GM18502 (cell line): ENCODE measurements around the gene LTBP3.

Experiments
- ATAC-seq: cut with Tn5 transposase; IDR thresholded peaks from one replicate; pipeline ENCODE4 v1.9.1; 2021; ENCODE audit warnings: mild to moderate bottlenecking; ENCODE audit not compliant: unreplicated experiment, poor library complexity

LTBP3 gene

DNA sequence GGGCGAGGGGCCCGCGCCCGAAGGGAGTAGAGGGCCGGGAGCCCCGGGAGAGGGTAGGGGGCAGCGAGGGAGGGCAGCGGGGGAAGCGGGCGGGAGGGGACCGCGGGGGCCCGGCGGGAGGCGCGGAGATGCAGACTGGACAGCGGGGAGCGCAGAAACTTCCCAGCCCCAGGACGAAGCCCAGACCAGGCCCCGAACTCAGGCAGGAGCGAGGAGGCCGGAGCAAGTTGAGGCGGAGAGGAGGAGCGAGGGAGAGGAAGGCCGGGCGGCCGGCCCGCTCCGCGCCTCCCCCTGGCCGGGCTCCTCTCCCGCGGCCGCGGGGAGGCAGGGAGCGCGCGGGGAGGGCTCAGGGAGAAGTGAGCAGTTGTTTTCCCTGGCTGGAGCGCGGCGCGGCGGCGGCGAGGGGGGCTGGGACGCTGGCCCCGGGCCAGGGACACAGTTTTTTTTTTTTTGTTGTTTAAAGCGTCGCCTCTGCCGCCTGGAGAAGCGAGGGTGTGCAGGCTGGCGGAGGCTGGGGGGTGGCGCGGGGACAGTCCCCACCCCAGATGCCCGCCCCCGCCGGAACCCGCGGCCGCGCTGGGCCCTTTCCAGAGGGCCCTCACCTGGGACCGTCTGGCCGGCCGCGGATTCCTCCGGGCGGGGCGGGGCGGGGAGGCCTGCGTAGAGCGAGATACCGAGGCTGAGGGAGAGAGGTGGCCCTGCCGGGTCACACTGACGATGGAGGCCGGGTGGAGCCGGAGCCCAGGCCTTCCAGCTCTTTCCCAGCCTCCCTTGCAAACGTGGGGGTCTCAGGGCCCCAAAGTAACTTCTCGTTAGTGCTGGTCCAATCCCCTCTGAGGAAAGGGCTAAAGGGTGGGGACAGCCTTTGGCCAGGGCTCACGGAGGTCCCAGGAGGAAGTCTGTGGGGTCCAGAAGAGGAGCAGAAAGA lies at the start of gene LTBP3:
Gene LTBP3, minus strand, starts transcription at position 358 of the 928 bp plus-strand sequence. CDS start 400 bp downstream, outside the sequence.
- no peak for ATAC-seq

DNA sequence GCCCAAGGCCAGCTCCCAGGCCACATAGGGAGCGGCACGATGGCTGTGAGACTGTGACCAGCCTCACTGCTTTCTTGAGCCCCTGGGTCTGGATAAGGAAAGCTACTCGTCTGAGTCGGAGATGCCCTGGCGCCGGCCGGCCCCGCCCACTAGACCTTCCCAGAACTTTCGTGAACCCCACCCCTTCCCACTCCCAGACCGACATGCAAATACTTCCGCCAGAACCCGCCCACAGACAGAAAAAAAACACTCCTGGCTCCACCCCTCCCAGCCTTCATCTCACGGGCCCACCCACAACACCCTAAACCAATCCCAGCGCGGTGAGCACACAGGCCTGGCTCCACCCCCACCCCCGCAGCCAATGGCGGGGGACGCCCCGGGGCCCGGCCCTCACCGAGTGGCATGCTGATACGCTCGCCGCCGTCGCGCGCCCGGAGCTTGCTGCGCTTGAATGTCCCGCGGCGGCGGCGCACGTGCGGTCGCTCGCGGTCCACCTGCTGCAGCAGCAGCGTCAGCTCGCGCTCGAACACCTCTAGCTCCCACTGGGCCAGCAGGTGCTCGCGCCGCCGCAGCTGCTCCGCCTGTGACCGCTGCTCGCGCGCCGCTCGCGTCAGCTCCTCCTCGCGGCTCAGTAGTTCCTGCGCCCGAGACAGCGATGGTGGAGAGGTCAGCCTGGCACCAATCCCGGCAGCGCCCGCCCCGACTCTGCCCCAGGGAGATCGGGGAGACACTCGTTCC lies 48.9 kb upstream of the LTBP3 start:
- no peak for ATAC-seq

DNA sequence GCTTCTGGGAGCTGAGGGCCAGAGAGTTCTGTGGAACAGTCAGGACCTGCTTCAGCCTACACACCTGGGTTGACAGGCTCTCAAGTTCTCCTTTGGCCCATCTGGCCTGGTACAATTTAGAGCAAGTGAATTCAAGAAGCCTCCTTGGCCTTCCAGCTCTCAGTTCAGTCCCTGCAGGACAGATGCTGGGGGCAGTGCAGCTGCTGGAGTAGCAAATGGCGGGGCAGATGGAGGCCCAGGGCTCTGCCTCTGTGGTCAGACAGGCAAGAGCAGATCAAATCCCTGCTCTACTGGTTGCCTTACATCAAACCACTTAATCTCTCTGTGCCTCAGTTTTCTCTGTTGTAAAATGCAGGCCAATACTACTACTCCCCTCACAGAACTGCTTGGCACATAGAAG lies 46.1 kb upstream of the LTBP3 start:
- ATAC-seq = no peak

DNA sequence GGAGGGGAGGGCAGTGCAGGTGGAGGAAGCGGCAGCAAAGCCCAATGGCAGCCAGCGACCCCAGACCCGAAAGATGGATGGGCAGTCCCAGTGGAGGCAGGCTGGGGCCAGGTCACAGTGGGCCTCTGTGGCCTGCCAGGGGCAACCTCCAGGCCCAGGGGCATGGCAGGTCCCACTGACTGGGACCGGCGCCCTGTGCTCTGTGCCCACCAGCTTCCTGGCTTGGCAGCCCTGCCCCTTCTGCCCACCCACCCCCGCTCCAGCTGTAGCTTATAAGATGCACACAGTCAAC lies 41.7 kb upstream of the LTBP3 start:
- ATAC-seq = no peak

DNA sequence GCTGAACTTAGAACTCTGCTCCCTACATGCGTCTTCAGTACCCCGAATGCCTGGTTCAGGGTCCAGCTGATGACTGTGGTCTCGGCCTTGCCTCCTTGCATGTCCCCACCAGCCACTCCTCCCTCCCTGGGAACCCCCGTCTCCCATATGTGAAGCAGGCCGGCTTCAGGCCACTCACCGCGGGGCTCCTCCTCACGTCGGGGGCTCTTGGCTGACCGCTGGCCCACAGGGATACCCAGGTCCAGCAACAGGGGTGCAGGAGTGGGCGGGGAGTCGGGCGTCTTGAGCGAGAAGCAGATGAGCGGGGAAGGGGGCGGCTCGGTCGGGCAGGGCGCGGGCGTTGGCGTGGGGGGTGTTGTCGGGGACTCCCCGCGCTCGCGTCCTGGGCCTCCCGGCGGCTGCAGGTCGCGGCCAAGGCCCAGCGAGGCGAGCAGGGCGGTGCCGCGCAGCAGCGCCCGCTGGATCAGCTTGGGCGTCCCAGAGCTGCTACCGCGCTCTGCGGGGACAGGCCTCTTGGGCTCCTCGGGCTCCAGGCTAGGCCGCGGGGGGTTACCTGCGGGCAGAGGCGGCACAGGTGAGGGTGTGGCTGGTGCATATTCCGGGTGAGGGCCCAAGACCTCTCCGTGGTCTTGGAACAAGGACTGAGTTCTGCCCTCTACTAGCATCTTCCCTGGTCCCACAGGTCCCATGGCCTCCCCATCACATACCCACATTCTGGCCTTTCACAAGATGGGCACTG lies 41.2 kb upstream of the LTBP3 start:
- no peak for ATAC-seq

DNA sequence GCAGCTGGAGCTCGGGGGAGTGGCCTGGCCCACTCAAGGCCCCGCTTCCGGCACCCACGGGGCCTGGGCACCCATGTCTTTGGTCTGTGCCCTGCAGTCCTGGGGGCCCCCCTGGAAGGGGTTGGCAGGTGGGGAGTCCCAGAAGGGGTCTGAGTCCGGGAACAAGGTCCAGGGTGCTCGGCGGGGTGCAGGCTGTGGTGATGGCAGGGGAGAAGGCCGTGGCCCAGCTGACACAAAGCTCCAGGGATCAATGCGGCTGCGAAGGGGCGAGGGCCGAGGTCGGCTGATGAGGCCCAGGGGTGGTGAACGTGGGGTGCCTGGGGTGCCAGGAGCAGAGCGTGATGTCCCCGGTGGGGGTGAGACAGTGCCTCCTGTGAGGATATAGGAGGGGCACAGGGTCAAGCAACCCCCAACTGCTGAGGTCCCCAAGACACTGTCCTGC lies 40.1 kb upstream of the LTBP3 start:
- ATAC-seq = no peak

DNA sequence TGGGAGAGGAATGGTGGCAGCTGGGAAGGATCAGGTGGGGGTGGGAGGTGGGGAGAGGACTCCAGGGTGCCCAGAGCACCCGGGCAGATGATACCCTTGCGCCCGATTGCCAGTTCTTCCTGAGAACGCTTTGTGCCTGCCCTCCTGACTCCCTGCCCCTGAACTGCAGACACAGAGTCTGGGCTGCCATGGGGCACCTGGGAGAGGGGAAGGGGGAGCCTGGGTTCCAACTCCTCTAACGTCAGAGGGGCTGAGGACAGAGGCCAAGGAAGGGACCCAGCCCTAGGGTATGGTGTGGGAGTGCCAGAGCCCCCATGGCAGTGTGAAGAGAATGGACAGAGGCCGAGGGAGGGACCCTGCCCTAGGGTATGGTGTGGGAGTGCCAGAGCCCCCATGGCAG lies 38.4 kb upstream of the LTBP3 start:
- ATAC-seq = no peak

DNA sequence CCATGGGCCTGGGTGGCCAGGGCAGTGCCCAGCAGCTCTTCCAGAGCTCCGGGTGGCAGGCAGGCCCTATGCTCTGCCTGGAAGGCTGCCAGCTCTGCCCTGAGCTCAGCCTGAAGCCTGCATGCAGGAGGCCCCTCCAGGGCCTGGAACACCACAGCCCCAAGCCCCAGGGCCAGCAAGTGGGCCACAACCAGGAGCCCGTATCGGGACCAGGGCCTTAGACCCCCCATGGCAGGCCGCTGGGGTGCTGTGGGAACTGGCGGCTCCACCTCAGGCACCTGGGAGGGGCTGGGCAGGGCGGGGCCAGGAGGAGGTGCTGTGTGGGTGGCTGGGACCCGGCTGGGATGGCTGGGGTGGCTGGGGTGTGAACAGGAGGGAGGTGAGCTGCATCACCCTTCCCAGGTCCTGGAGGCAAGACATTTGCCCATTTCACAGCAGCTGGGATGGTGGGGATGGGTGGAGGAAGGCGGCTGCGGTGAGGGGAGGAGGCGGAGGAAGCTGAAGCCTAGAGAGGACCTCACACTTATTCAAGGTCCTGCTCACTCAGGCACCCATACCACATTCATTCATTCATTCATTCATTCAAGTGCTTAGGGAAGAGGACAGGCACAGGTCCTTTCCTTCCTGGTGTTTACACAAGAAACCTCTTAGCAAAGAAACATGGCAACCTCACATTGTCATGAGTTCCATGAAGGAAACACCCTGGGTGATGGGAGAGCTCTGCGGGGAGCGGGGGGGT lies 37.6 kb upstream of the LTBP3 start, which contains the start of gene KCNK7:
Gene KCNK7, minus strand, starts transcription at position 258 of the 739 bp plus-strand sequence. Its CDS starts 28 bp downstream, at position 230.
- no peak for ATAC-seq

DNA sequence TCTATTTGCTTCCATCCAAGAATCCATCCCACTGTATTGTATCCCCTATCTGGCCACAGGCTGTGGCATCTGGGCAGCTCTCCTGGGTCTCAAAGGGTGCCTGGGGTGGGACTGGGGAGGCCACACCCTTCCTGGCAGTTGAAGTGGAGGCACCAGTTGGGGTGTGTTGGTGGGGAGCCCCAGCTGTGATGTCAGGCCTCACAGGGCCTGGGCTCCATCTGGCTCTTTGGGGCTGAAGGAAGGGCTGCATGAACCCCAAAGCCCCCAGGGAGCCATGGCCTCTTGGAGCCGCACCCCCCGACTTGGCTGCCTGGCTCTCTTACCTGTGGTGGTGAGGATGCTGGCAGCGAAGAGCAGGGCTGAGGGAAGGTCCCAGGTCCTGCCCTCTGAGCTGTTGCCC lies 37.0 kb upstream of the LTBP3 start:
- ATAC-seq = no peak

DNA sequence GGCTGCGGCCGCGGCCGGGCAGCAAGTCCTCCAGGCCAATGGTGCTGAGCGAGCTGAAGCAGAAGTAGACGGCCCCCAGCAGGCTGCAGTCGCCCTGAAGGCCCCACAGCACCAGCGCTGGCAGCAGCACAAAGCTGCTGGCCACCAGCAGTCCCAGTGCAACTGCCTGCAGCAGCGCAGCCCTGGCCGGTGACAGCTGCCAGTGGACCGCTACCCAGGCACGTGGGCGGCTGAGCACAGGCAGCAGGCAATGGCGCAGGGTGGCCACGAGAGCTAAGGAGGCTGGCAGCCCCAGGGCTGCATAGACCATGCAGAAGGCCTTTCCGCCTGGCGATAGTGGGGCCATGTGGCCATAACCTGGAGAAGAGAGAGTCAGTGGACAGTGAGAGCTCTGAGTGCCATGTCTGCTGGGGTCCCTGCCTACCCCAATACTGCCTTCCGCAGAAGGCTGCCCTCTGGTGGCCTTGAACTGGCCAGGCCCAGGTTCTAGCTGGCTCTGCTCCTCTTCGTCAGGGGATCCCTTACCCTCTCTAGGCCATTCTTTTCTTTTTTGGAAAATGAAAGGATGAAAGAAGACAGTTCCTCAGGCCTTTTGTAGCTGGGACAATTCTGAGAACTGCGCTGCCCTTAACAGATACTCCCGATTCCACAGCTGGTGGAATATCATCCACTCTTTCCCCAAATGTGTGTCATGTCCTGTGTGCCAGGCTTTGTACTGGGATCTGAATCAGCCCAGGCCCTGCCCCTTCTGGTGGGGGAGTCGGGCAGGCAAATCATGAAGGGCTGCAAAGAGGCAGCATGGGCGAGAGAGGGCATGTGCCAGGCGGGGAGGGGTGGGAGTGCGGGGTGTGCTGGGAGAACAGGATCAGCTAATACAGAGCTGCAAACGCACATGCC lies 35.6 kb upstream of the LTBP3 start:
- no peak for ATAC-seq

DNA sequence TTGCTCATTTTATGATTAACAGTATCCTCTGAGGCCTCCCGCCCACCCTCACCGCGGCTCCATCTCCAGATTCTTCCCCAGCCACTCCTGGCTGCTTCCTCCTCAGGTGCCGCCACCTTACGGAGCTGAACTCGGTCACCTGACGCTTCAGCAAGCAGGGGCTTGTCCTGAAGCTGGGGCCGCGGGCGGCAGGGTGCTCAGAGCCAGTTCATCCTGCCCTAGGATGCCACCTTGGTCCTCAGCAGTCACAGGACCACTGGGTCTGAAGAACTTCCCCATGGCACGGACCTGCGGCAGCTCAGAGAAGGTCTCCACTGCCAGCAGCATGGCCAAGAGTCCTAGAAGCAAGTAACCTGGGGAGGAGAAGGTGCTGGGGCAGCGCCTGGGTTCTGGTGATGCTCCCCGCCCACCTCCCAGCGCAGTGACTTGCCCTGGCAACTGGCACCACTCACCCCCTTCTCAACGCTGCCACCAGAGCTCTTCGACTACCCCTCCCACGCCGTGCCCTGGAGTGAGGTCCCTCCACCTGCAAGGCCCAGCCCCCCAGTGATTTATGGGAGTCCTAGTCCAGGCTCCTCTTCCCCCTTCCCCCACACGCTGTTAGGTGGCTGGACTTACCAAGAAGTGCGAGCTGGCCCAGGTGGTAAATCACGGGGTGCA lies 34.8 kb upstream of the LTBP3 start:
- no peak for ATAC-seq

DNA sequence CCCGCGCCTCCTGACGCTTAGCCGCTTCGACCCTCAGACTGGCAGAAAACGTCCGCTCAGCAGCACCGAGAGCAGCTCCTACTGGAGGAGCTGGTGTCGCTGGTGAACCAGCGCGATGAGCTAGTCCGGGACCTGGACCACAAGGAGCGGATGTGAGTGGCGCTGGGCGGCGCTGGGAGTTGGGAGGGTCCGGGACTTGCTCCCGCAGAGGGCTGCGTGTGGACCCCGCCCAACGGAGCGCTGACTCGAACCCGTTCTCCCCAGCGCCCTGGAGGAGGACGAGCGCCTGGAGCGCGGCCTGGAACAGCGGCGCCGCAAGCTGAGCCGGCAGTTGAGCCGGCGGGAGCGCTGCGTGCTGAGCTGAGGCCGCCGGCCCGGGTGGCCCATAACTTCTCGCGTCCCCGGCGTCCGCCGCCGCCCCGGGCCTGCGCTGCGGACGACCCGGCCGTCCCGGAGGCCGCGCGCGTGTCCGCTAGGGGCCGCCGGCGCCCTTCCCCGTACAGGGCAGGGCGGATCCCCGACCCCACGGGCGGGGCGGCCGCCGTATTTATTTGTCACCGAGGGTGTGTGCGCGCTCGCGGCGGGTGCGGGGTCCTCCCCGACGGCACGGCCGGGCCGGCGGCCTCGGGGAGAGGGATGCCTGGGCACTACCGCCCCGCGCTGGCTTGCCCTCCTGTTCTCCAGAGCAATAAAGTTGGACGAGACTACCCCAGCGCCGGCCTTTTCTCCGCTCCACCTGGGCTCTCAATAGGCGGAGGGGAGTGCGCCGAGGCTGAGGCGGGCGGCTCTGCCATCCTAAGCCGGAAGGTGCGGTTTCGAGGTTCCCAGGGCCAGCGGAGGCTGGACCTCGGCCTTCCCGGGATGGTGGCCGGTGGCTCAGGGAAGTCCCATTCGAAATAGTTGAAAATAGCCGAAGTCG lies 34.0 kb upstream of the LTBP3 start:
- ATAC-seq = no peak

DNA sequence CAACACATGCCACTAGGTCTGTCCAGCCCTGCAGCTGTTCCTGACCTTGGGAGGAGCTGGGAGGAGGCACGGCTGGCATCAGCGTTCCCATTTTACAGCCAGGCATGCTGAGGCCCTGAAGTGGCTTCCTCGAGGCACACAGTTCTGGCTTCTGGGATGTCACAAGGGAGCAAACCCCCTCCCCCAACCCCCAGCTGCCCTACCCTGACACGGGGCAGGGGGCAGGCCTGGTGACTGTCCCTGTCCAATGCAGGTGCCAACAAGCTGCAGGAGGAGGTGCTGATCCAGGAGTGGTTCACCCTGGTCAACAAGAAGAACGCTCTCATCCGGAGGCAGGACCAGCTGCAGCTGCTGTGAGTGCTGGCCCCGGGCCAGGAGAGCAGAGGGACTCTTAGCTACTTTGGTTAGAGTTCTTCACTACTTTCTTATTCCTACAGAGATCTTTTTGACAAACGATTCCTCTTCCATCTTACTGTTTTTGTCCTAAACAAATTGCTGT lies 32.1 kb upstream of the LTBP3 start:
- no peak for ATAC-seq

DNA sequence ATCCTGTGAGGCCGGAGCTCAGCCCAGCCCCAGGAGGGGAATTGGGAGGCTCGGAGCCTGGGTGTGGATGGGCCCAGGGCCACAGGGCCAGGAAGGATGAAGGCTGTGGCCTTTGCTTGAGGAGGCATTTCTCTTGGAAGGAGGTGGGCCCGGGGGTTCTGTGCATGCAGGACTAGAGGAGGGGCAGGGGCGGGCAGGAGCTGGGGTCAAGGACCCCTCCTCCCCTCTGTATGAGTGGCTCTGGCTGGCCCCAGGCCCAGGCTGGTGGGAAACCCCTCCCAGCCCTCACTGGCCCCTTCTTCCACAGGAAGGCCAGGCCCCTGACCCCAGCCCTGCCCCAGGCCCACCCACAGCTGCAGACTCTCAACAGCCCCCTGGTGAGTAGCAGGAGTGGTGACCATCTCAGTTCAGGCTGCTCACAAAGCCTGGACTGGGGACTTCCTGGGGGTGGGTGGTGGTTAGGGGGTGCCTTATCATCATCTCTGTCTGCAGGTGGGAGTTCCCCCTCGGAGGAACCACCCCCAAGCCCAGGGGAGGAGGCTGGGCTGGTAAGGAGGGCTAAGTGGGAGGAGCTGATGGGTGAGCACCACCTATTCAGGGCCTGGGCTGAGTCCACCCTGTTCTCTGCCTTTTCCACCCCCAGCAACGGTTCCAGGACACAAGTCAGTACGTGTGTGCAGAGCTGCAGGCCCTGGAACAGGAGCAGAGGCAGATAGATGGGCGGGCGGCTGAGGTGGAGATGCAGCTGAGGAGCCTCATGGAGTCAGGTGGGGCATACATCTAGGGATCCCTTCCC lies 31.5 kb upstream of the LTBP3 start:
- no peak for ATAC-seq

DNA sequence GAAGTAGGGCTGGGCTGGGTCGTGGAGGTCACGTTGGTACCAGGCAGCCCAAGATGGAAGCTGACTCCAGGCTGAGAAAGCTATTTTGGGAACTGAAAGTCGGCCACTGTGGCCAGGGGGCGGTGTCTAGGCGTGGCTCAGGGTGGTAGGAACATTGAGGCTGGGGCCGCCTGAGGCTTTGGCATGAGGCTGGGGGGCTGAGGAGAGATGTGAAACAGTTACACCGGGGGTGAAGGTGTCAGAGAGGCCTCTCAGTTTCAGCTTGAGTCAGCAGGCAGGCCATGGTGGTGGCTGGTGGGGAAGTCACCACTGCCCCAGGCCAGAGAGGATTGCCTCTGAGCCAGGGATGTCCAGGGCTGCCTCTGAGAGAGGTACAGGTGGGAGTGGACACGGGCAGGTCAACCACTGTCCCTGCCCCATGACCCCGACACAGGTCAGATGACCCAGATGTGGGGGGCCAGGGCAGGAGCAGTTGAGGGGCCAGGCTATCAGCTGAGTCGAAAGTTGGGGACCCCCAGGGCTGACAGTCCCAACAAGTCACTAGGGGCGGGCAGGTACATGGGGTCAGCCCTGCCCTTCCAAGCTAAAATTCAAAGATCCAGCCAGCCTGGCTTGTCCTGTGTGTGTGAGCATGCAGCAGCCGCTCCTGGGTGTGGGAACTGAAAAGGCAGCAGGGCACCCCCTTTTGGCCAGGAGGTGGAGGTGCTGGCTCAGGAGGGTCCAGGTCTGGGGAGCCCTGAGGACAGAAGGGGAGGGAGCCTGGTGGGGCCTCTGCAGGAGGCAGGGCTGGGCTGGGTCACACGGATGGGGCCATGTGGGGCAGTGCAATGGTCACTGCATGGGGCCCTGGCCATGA lies 30.3 kb upstream of the LTBP3 start:
- ATAC-seq = peak; percentile 80

DNA sequence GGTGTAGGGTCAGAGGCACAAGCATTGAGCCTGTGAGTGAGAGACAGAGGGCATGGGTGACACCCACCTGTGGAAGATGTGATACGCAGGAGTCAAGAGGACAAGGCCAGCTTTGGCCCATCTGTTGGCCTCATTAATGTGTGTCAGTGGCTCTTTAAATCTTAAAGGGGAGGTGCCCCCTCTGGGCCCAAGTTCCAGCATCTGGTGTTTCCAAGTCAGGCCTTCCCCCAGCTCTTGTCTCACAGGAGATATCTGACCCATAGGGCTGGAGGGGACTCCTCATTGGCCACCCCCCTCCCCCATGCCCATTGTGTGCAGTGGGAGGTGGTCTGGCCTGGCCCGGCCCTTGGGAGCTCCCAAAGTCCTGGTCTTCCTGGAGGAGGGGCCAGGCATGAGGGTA lies 28.5 kb upstream of the LTBP3 start:
- ATAC-seq = no peak
